ENCODE data around the gene ARHGEF10L. TPM values are rescaled to one million over a fixed set of nuclear protein-coding genes. Genes with fewer than 3 reads are reported as not detected.

ARHGEF10L gene
- total RNA-seq, 3 donors from 2014 or later (not counting 1 experiment from before 2014, with no cell fraction given), result 0.70 to 1.7 (median 0.94) TPM

DNA sequence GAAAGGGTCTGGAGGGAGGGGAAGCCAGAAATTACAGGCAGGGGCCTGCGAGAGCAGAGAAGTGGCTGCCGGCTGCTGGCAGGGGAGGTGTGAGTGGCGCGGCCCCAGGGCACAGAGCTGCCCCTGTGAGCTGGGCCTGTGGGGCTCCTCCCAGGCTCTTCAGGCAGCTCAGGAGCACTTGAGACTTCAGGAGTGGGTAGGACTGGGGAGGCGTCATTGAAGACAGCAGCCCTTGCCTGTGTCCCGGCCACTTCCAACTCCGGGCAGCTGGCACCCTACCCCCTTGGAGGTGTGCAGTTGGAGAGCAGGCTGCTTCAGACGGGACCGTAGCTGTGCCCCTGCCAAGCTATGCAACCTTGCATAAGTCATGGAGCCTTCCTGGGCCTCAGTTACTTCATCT is 128.1 kb downstream of the ARHGEF10L start:
- no peaks in the 10 kb centered on the region for H3K9me3 ChIP-seq (ENCODE audit: control insufficient read depth, insufficient read depth, low read length)
- Mint-ChIP-seq H3K4me1 (no peaks in the 10 kb centered on the region), H3K9me3 (no peaks in the 10 kb centered on the region), H3K36me3 (no peaks in the 10 kb centered on the region), H3K27me3 (ENCODE audit: low read depth in 2 of 2) (no peaks in the 10 kb centered on the region), H3K4me3 (no peak overlapping the region), H3K27ac (no peak overlapping the region)
- H3K4me3 ChIP-seq (ENCODE audit: low read length), result no peak overlapping the region
- no peaks in the 10 kb centered on the region for H3K4me1 ChIP-seq (ENCODE audit: control insufficient read depth, insufficient read depth, low read length)
- no peaks in the 10 kb centered on the region for H3K36me3 ChIP-seq (ENCODE audit: control insufficient read depth, insufficient read depth, low read length)
- H3K27ac ChIP-seq (ENCODE audit: low read length), result no peak overlapping the region
- DNase-seq (no peak), ATAC-seq (no peak)
- 85% methylated on average over 9 of the region's 9 CpGs for WGBS (ENCODE audit: insufficient coverage)
- H3K27me3 ChIP-seq (ENCODE audit: control insufficient read depth, insufficient read depth, low read length), result no peaks in the 10 kb centered on the region
- intact Hi-C loops (cut with micrococcal nuclease), result no loop called here
- TF ChIP-seq, protein P1, sequence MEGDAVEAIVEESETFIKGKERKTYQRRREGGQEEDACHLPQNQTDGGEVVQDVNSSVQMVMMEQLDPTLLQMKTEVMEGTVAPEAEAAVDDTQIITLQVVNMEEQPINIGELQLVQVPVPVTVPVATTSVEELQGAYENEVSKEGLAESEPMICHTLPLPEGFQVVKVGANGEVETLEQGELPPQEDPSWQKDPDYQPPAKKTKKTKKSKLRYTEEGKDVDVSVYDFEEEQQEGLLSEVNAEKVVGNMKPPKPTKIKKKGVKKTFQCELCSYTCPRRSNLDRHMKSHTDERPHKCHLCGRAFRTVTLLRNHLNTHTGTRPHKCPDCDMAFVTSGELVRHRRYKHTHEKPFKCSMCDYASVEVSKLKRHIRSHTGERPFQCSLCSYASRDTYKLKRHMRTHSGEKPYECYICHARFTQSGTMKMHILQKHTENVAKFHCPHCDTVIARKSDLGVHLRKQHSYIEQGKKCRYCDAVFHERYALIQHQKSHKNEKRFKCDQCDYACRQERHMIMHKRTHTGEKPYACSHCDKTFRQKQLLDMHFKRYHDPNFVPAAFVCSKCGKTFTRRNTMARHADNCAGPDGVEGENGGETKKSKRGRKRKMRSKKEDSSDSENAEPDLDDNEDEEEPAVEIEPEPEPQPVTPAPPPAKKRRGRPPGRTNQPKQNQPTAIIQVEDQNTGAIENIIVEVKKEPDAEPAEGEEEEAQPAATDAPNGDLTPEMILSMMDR (IDR thresholded peaks at IDR 0.05), result no peak

DNA sequence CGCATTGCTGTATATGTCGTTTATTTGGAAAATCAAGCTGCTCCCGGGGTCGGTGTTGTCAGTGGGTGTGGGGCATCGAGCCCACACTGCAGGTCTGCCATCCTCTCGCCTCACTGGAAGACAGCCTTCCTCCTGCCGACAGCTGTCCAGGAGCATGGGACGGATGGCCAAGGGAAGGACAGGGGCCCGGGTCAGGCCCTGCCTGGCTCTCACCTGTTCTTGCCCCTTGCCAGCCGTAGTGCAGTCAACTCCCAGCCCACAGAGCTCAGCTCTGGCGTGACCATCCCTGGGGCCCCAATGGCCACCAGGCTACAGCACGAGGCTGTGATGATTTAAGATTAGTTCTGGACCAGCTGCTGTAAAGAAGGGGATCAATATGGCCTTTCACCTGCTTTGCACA is 128.7 kb downstream of the ARHGEF10L start:
- 88% methylated on average over 12 of the region's 12 CpGs for WGBS (ENCODE audit: insufficient coverage)
- no peaks in the 10 kb centered on the region for H3K27me3 ChIP-seq (ENCODE audit: control insufficient read depth, insufficient read depth, low read length)
- no peaks in the 10 kb centered on the region for H3K9me3 ChIP-seq (ENCODE audit: control insufficient read depth, insufficient read depth, low read length)
- H3K27ac Mint-ChIP-seq, result no peak overlapping the region
- H3K4me1 ChIP-seq (ENCODE audit: control insufficient read depth, insufficient read depth, low read length), result no peaks in the 10 kb centered on the region
- no peak overlapping the region for H3K4me3 Mint-ChIP-seq
- ATAC-seq, result no peak
- no peak overlapping the region for H3K4me3 ChIP-seq (ENCODE audit: low read length)
- no peaks in the 10 kb centered on the region for H3K27me3 Mint-ChIP-seq (ENCODE audit: low read depth in 2 of 2)
- TF ChIP-seq, protein P1 (IDR thresholded peaks at IDR 0.05), result no peak
- H3K36me3 ChIP-seq (ENCODE audit: control insufficient read depth, insufficient read depth, low read length), result no peaks in the 10 kb centered on the region
- intact Hi-C loops (cut with micrococcal nuclease), result no loop called here
- H3K9me3 Mint-ChIP-seq, result no peaks in the 10 kb centered on the region
- DNase-seq, result no peak
- no peaks in the 10 kb centered on the region for H3K4me1 Mint-ChIP-seq
- H3K36me3 Mint-ChIP-seq, result no peaks in the 10 kb centered on the region
- H3K27ac ChIP-seq (ENCODE audit: low read length), result no peak overlapping the region

- no peaks in the 10 kb centered on the region for H3K4me1 Mint-ChIP-seq
- no peaks in the 10 kb centered on the region for H3K9me3 ChIP-seq (ENCODE audit: control insufficient read depth, insufficient read depth, low read length)
- H3K9me3 Mint-ChIP-seq, result no peaks in the 10 kb centered on the region
- H3K27ac Mint-ChIP-seq, result no peak overlapping the region
- H3K27ac ChIP-seq (ENCODE audit: low read length), result no peak overlapping the region
- no peaks in the 10 kb centered on the region for H3K36me3 Mint-ChIP-seq
- H3K36me3 ChIP-seq (ENCODE audit: control insufficient read depth, insufficient read depth, low read length), result no peaks in the 10 kb centered on the region
- TF ChIP-seq, protein P1 (IDR thresholded peaks at IDR 0.05), result no peak
- ATAC-seq (no peak), DNase-seq (no peak)
- no peaks in the 10 kb centered on the region for H3K27me3 ChIP-seq (ENCODE audit: control insufficient read depth, insufficient read depth, low read length)
- no peaks in the 10 kb centered on the region for H3K4me1 ChIP-seq (ENCODE audit: control insufficient read depth, insufficient read depth, low read length)
- 86% methylated on average over 20 of the region's 20 CpGs for WGBS (ENCODE audit: insufficient coverage)
- H3K4me3 ChIP-seq (ENCODE audit: low read length), result no peak overlapping the region
- H3K4me3 Mint-ChIP-seq, result no peak overlapping the region
- intact Hi-C loops (cut with micrococcal nuclease), result no loop called here
- no peaks in the 10 kb centered on the region for H3K27me3 Mint-ChIP-seq (ENCODE audit: low read depth in 2 of 2)
Observed at GRCh38 chr1:17668624-17669175, 129.2 kb downstream of the ARHGEF10L start.

GRCh38 chr1:17669305-17669704 is 129.8 kb downstream of the ARHGEF10L start:
- 83% methylated on average over 9 of the region's 9 CpGs for WGBS (ENCODE audit: insufficient coverage)
- Mint-ChIP-seq H3K27me3 (ENCODE audit: low read depth in 2 of 2) (no peaks in the 10 kb centered on the region), H3K36me3 (no peaks in the 10 kb centered on the region), H3K4me1 (no peaks in the 10 kb centered on the region), H3K9me3 (no peaks in the 10 kb centered on the region), H3K4me3 (no peak overlapping the region), H3K27ac (no peak overlapping the region)
- ATAC-seq (no peak), DNase-seq (no peak)
- no peaks in the 10 kb centered on the region for H3K27me3 ChIP-seq (ENCODE audit: control insufficient read depth, insufficient read depth, low read length)
- no peak overlapping the region for H3K27ac ChIP-seq (ENCODE audit: low read length)
- no peaks in the 10 kb centered on the region for H3K4me1 ChIP-seq (ENCODE audit: control insufficient read depth, insufficient read depth, low read length)
- intact Hi-C loops (cut with micrococcal nuclease), result no loop called here
- no peak overlapping the region for H3K4me3 ChIP-seq (ENCODE audit: low read length)
- H3K9me3 ChIP-seq (ENCODE audit: control insufficient read depth, insufficient read depth, low read length), result no peaks in the 10 kb centered on the region
- TF ChIP-seq, protein P1 (IDR thresholded peaks at IDR 0.05), result no peak
- H3K36me3 ChIP-seq (ENCODE audit: control insufficient read depth, insufficient read depth, low read length), result no peaks in the 10 kb centered on the region
